NCI-H2171 treated with DMSO at 0.1 percent for 48 hours (cell line): Measurements from ENCODE around the gene UBE2E1.

Experiments
- DNase-seq: peaks from one replicate; lab custom pipeline; 2025; lab: John Stamatoyannopoulos, UW

Gene UBE2E1

GRCh38 chr3:23821858-23822257, 16.1 kb downstream of the UBE2E1 start:
- no peak for DNase-seq

DNA sequence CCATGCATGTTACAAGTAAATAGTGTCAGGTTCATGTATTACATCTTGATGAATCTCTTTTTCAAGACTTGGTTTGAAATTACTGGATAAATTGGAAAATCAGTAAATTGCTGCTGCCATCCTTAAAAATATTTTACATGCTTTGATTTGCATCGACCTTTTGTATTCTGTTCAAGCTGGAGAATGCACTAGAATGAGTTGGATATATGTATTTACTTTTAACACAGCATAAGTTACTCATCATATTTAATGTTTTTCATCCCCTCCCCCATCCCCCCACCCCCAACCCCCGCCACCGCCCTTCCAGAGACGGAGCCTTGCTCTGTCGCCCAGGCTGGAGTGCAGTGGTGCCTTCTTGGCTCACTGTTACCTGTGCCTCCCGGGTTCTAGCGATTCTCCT, 16.8 kb downstream of the UBE2E1 start:
- no peak for DNase-seq

GRCh38 chr3:23823620-23824019, 17.9 kb downstream of the UBE2E1 start:
- DNase-seq = no peak

DNA sequence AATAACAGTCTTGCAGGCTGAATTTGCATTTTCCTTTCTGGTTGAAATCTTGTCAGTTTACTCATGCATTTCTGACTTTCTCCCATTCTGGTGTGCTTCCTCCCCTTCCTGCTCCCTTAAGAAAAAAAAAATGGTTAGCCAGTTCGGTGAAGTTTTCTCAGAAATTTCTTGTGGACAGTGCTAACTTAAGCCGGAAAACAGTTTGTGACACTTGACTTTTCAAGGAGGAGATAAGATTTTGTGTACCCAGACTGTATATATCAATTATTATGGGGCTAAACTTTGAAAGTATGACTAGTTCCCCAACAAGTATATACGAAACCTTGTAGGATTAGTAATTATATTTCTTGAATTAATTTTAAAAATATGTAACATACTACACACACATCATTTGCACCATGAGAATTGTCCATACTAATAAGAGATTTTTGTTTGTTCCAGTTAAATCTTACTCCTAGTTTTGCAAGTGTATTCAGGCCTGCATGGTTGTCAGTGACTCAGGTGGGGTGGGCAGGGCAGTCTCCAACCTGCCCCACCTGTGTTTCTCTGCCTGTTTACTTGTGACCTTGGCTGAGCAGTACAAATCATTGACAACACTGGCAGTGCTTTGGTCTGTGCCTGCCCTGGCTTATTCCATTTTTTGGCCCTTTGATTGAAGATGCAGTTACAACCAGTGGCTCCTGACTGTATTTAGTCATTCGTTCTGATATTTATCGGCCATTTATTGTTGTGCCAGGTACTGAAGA, 19.1 kb downstream of the UBE2E1 start:
- DNase-seq = no peak

- DNase-seq = no peak
These were observed 20.0 kb downstream of the UBE2E1 start for GRCh38 chr3:23825802-23826201.

GRCh38 chr3:23826382-23827064, 20.8 kb downstream of the UBE2E1 start:
- DNase-seq = peak; percentile 4

- DNase-seq = no peak
These were observed 23.6 kb downstream of the UBE2E1 start for GRCh38 chr3:23829242-23829934.

GRCh38 chr3:23830869-23831484, 25.2 kb downstream of the UBE2E1 start:
- no peak for DNase-seq

DNA sequence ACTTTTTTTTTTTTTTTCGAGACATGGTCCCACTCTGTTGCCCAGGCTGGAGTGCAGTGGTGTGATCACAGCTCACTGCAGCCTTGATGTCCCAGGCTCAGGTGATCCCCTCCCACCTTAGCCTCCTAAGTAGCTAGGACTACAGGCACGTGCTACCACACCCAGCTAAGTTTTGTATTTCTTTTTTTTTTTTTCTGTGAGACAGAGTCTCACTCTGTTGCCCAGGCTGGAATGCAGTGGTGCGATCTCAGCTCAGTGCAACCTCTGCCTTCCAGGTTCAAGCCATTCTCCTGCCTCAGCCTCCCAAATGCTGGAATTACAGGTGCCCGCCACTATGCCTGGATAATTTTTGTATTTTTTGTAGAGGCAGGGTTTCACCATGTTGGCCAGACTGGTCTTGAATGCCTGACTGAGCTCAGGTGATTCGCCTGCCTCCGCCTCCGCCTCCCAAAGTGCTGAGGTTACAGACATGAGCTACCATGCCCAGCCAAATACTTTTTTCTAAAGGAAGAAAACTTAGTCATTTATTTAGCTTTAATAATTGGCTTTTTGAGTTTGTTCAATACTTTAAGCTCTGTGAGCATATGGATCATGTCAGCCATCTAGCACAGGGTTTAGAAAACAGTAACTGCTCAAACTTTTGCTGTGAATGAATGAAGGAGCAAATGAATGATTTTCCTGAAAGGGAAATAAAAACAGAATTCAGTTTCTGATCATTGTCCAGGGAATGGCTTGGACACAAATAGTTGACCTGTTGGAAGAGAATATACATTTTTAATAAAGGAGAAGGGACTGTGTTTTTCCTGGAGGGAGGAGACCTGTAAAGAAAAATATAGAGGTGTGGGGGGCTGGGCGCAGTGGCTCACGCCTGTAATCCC, 26.0 kb downstream of the UBE2E1 start:
- DNase-seq = peak; percentile 22

GRCh38 chr3:23832523-23832922, 26.8 kb downstream of the UBE2E1 start:
- no peak for DNase-seq

DNA sequence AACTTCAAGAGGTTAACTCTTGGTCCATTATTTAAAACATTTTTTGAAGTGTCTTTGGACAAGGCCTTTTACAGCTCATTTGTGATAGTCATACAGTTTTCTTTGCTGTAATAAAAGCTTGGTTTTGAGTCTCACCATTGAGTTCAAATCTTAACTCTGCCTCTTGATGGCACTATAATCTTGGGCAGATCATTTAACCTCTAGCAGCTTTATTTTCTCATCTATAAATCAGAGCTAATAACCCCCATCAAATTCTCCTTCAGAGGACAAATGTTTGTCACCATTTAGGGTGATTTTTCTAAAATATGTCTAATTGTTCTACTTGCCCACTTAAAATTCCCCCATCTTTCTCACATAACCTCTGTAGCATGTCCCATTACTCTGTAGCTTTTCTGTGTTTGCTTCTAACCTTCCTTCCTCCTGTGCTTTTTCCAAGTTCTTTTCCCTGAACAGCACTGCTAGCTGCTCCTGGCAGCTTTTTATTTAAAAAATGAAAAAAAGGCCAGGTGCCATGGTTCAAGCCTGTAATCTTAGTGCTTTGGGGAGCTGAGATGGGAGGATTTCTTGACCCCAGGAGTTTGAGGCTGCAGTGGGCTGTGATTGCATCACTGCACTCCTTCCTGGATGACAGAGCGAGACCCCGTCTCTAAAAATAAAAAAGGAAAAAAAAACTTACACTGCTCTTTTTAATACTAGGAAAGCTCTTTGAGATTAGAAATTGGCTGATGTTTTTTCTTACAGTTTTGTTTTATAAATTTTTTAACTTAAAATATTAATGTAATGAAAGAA, 28.5 kb downstream of the UBE2E1 start:
- DNase-seq = no peak

DNA sequence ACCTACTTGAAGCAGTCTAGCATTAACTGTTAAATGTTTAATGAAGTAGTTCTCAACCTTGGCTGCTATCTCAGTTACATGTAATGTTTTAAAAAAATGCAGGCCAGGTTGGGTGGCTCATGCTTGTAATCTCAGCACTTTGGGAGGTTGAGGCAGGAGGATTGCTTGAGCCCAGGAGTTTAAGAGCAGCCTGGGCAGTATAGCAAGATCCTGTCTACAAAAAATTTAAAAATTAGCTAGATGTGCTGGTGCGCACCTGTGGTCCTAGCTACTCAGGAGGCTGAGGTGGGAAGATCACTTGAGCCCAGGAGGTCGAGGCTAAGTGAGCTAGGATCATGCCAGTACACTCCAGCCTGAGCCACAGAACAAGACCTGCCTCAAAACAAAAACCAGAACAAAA, 29.3 kb downstream of the UBE2E1 start:
- DNase-seq = no peak

DNA sequence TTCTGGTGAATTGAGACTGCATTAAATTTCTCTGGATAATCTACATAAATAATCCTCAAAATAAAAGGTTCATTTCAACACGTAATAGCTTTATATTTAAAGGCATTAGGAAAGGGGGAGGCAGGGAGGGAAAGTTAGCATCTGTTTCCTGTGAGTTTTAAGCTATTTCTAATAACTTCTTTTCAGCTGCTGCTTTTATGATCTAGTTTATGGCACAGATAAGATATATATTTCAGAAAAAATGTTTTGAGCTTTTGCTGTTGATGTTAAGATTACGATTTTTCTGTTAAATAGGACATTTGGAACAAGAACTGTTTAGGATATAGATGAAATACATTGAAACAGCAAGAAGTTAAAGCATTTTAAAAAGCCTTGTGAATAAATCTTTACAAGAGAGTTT, 30.0 kb downstream of the UBE2E1 start:
- DNase-seq = no peak

GRCh38 chr3:23836536-23837230, 30.9 kb downstream of the UBE2E1 start:
- no peak for DNase-seq

DNA sequence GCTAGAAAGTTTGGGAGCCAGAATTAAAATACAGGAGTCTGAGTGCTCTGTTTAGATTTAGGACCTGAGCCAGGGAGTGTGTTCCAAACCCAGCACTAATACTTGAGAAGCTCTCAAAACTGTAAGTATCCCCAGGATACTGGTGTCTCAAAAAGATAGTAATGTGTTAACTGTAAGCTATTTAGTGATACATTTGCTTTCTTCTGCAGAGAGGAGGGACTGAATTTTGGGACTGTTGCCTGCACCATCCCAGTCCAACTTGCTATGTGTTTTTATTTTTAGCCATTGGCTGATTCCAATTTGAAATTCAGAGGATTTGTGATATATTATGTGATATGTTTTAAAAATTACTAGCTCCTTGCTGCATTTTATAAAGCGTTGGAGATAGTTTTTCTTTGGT, 31.5 kb downstream of the UBE2E1 start:
- no peak for DNase-seq

- no peak for DNase-seq
These were observed 31.9 kb downstream of the UBE2E1 start for GRCh38 chr3:23837691-23838090.

DNA sequence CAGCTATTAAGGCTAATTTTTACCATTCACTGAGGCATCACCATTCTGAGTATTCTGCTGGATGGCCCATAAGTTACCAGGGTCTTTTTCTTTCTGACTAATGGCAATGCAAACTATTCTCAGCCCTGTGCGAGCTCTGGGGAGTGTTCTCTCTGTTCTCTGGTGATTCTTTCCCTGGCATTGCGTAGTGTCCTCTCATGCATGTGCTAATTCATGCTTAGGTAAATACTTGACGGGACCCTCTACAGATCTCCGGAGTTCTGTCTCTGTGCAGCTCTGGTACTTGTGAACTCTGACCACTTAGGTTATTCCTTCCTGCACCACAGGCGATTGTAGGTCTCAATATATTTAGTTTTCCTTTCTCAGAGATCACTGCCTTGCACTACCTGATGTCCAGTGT, 34.8 kb downstream of the UBE2E1 start:
- DNase-seq = no peak

GRCh38 chr3:23843869-23844268, 38.1 kb downstream of the UBE2E1 start:
- no peak for DNase-seq

GRCh38 chr3:23845326-23846216, 39.8 kb downstream of the UBE2E1 start:
- DNase-seq = no peak
